Measurements from ENCODE around the gene MROH9. TPM values are rescaled to one million over a fixed set of nuclear protein-coding genes. Genes with fewer than 3 reads are reported as not detected.

Gene MROH9
- total and polyA plus RNA-seq, 9 of the 15 experiments (the other 6 are each of a cell fraction or from before 2014, with no cell fraction given), result not detected

DNA sequence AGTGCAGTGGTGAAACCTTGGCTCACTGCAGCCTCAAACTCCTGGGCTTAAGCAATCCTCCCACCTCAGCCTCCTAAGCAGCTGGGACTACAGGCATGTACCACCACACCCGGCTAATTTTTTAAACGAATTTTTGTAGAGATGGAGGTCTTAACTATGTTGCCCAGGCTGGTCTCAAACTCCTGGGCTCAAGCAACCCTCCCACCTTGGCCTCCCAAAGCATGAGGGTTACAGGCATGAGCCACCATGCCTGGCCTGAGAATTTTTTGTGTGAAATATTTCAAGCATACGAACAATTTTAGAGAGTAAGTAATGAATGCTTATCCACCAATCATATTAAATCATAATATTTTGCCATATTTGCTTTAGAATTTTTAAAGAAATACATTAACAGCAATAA, 51.6 kb downstream of the MROH9 start:
- Histone ChIP-seq H3K79me2 (ENCODE audit: control insufficient read depth, insufficient read depth, low read length) (no peaks in the 10 kb centered on the region), H3K9ac (ENCODE audit: insufficient read depth in 1 of 2, low read depth in 2 of 2, low read length in 2 of 2) (no peak overlapping the region), H3K36me3 (ENCODE audit: control insufficient read depth, insufficient read depth, low read length) (no peaks in the 10 kb centered on the region), H3K27ac (ENCODE audit: extremely low read depth, low read depth, low read length) (no peak overlapping the region), H3K9me3 (replicated peaks; ENCODE audit: control insufficient read depth, insufficient read depth, low read depth, low read length) (no peaks in the 10 kb centered on the region; the same call in none of the 2 replicates), H3K4me2 (ENCODE audit: insufficient read depth, low read length) (no peak overlapping the region), H3K9me1 (ENCODE audit: control insufficient read depth, insufficient read depth, low read length) (no peaks in the 10 kb centered on the region), H3K4me3 (no peak overlapping the region), H3K4me1 (replicated peaks in 1 of 2; ENCODE audit: control insufficient read depth in 2 of 2, insufficient read depth in 2 of 2, low read length in 2 of 2) (no peaks in the 10 kb centered on the region), H4K20me1 (replicated peaks; ENCODE audit: control insufficient read depth, insufficient read depth, low read length) (no peaks in the 10 kb centered on the region), H2AFZ (ENCODE audit: low read depth, low read length) (no peak overlapping the region), H3K27me3 (ENCODE audit: control insufficient read depth in 2 of 2, insufficient read depth in 2 of 2, low read length in 2 of 2) (no peaks in the 10 kb centered on the region)
- ChIA-PET POLR2A (no interaction called here), CTCF (ENCODE audit: low intra/inter-chr PET ratio) (no interaction called here)
- intact Hi-C loops (cut with micrococcal nuclease), result no loop called here
- in situ Hi-C loops (cut with MboI), result no loop called here
- DNase-seq (ENCODE audit: extremely low read depth in 1 of 4, low spot score in 3 of 4) (no peak), FAIRE-seq (no peak), ATAC-seq (no peak)
- WGBS (ENCODE audit: insufficient coverage, low coverage, missing lambda C conversion rate), result 0% methylated on average over 3 of the region's 3 CpGs
- TF ChIP-seq BMI1 (IDR thresholded peaks at IDR 0.05; ENCODE audit: low read length), result no peak
- TF ChIP-seq SRSF3 (IDR thresholded peaks at IDR 0.05; ENCODE audit: insufficient read depth, low read length), result no peak
- TF ChIP-seq NFE2L1 (tag; IDR thresholded peaks at IDR 0.05; ENCODE audit: borderline replicate concordance, low read depth), result no peak
- no peak for TF ChIP-seq ZNF583 (CRISPR knock-in tag; IDR thresholded peaks at IDR 0.05)
- TF ChIP-seq, protein P1, sequence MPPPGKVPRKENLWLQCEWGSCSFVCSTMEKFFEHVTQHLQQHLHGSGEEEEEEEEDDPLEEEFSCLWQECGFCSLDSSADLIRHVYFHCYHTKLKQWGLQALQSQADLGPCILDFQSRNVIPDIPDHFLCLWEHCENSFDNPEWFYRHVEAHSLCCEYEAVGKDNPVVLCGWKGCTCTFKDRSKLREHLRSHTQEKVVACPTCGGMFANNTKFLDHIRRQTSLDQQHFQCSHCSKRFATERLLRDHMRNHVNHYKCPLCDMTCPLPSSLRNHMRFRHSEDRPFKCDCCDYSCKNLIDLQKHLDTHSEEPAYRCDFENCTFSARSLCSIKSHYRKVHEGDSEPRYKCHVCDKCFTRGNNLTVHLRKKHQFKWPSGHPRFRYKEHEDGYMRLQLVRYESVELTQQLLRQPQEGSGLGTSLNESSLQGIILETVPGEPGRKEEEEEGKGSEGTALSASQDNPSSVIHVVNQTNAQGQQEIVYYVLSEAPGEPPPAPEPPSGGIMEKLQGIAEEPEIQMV (tag; conservative IDR thresholded peaks at IDR 0.05; ENCODE audit: low read depth), result no peak
- TF ChIP-seq SFPQ (IDR thresholded peaks at IDR 0.05; ENCODE audit: low read depth, low read length), result no peak
- TF ChIP-seq, protein P2, sequence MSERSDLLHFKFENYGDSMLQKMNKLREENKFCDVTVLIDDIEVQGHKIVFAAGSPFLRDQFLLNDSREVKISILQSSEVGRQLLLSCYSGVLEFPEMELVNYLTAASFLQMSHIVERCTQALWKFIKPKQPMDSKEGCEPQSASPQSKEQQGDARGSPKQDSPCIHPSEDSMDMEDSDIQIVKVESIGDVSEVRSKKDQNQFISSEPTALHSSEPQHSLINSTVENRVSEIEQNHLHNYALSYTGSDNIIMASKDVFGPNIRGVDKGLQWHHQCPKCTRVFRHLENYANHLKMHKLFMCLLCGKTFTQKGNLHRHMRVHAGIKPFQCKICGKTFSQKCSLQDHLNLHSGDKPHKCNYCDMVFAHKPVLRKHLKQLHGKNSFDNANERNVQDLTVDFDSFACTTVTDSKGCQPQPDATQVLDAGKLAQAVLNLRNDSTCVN (CRISPR knock-in tag; IDR thresholded peaks at IDR 0.05), result no peak
- no peak for TF ChIP-seq ZNF124 (CRISPR knock-in tag; IDR thresholded peaks at IDR 0.05)
- TF ChIP-seq MBD2 (IDR thresholded peaks at IDR 0.05; ENCODE audit: borderline replicate concordance, low read depth), result no peak
- no peak for TF ChIP-seq ZNF717 (CRISPR knock-in tag; IDR thresholded peaks at IDR 0.05)
- no peak for TF ChIP-seq ZNF449 (CRISPR knock-in tag; IDR thresholded peaks at IDR 0.05)
- TF ChIP-seq CHD1 (IDR thresholded peaks at IDR 0.05; ENCODE audit: low read length), result no peak
- TF ChIP-seq CSDE1 (IDR thresholded peaks at IDR 0.05), result no peak
- TF ChIP-seq, protein P3, sequence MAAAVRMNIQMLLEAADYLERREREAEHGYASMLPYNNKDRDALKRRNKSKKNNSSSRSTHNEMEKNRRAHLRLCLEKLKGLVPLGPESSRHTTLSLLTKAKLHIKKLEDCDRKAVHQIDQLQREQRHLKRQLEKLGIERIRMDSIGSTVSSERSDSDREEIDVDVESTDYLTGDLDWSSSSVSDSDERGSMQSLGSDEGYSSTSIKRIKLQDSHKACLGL (CRISPR knock-in tag; IDR thresholded peaks at IDR 0.05; ENCODE audit: borderline replicate concordance, poor library complexity, severe bottlenecking), result no peak
- TF ChIP-seq TAF15 (IDR thresholded peaks at IDR 0.05; ENCODE audit: low read depth, low read length), result no peak
- BruUV-seq (replicated peaks), result no TSS peak

Measured in K562 (cell line).